Measurements from ENCODE around the gene ZBTB46.

- no peak for TF ChIP-seq YY1 (IDR thresholded peaks at IDR 0.05; ENCODE audit: extremely low read depth, insufficient replicate concordance, low read depth, low read length)
- no peak for TF ChIP-seq ZNF274 (IDR thresholded peaks at IDR 0.05; ENCODE audit: low read depth, low read length)
- TF ChIP-seq CTCF (IDR thresholded peaks at IDR 0.05 in 2 of 3, conservative IDR thresholded peaks at IDR 0.05 in 1 of 3; ENCODE audit: borderline replicate concordance in 1 of 3, insufficient read depth in 1 of 3, low read depth in 2 of 3, low read length in 2 of 3) = no peak
- no peak for TF ChIP-seq POLR2A (IDR thresholded peaks at IDR 0.05; ENCODE audit: borderline replicate concordance, extremely low read depth, insufficient read depth, insufficient read length)
- no peak for TF ChIP-seq RAD21 (IDR thresholded peaks at IDR 0.05; ENCODE audit: low read depth)
- no peak for TF ChIP-seq POLR2AphosphoS5 (IDR thresholded peaks at IDR 0.05; ENCODE audit: low read depth, low read length)
- TF ChIP-seq CBX3 (IDR thresholded peaks at IDR 0.05; ENCODE audit: low read depth) = no peak
- no peak for TF ChIP-seq CEBPB (IDR thresholded peaks at IDR 0.05; ENCODE audit: low read depth)
- TF ChIP-seq EZH2 (IDR thresholded peaks at IDR 0.05) = no peak
- TF ChIP-seq TCF7L2 (IDR thresholded peaks at IDR 0.05; ENCODE audit: borderline replicate concordance, extremely low read depth, insufficient read depth, insufficient read length) = no peak
- no peak for TF ChIP-seq ZBTB33 (IDR thresholded peaks at IDR 0.05; ENCODE audit: extremely low read depth, insufficient replicate concordance, low read length)
- TF ChIP-seq, protein P1, sequence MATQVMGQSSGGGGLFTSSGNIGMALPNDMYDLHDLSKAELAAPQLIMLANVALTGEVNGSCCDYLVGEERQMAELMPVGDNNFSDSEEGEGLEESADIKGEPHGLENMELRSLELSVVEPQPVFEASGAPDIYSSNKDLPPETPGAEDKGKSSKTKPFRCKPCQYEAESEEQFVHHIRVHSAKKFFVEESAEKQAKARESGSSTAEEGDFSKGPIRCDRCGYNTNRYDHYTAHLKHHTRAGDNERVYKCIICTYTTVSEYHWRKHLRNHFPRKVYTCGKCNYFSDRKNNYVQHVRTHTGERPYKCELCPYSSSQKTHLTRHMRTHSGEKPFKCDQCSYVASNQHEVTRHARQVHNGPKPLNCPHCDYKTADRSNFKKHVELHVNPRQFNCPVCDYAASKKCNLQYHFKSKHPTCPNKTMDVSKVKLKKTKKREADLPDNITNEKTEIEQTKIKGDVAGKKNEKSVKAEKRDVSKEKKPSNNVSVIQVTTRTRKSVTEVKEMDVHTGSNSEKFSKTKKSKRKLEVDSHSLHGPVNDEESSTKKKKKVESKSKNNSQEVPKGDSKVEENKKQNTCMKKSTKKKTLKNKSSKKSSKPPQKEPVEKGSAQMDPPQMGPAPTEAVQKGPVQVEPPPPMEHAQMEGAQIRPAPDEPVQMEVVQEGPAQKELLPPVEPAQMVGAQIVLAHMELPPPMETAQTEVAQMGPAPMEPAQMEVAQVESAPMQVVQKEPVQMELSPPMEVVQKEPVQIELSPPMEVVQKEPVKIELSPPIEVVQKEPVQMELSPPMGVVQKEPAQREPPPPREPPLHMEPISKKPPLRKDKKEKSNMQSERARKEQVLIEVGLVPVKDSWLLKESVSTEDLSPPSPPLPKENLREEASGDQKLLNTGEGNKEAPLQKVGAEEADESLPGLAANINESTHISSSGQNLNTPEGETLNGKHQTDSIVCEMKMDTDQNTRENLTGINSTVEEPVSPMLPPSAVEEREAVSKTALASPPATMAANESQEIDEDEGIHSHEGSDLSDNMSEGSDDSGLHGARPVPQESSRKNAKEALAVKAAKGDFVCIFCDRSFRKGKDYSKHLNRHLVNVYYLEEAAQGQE (IDR thresholded peaks at IDR 0.05; ENCODE audit: low read depth) = no peak
Observed at GRCh38 chr20:63808964-63809674, 21.9 kb downstream of the ZBTB46 start.

All from HCT116 (cell line).